Activated CD4-positive, alpha-beta T cell treated with anti-CD3 and anti-CD28 coated beads for 1 hour (primary cell): ENCODE results near the gene MARK3.
A peak's percentile ranks its signal among the peaks of the same experiment; 100 is the strongest.
"Not testable (repeated sequence)": the region's sequence is repeated elsewhere in the genome, so short reads cannot be mapped to it uniquely, and the experiment has no call there.

Experiments
- DNase-seq: peaks from one replicate; pipeline ENCODE4 v3.0.0-alpha.2; 2020

The MARK3 gene

GRCh38 chr14:103516426-103517173, 131.4 kb downstream of the MARK3 start:
- no peak for DNase-seq

GRCh38 chr14:103517174-103517566, 132.0 kb downstream of the MARK3 start:
- DNase-seq = no peak

GRCh38 chr14:103517721-103518421, 132.7 kb downstream of the MARK3 start:
- no peak for DNase-seq

- DNase-seq = peak; percentile 46
These were observed 133.3 kb downstream of the MARK3 start for GRCh38 chr14:103518422-103519042.

GRCh38 chr14:103519043-103519836, 134.0 kb downstream of the MARK3 start:
- DNase-seq = no peak

- no peak for DNase-seq
These were observed 134.6 kb downstream of the MARK3 start for GRCh38 chr14:103519837-103520212.

- DNase-seq = no peak
These were observed 135.0 kb downstream of the MARK3 start for GRCh38 chr14:103520269-103520656.

- peak; percentile 56 for DNase-seq
These were observed 135.6 kb downstream of the MARK3 start for GRCh38 chr14:103520657-103521437.

- no peak for DNase-seq
These were observed 136.3 kb downstream of the MARK3 start for GRCh38 chr14:103521438-103521950.

- no peak for DNase-seq
These were observed 136.8 kb downstream of the MARK3 start for GRCh38 chr14:103521951-103522563.

- no peak for DNase-seq
These were observed 137.7 kb downstream of the MARK3 start, which contains the start of gene CKB for GRCh38 chr14:103522649-103523574. TSS of gene CKB (minus strand) at chr14:103522830. CDS start at chr14:103522493, 337 bp downstream.

- DNase-seq = no peak
These were observed 138.3 kb downstream of the MARK3 start for GRCh38 chr14:103523575-103523954.

- no peak for DNase-seq
These were observed 139.1 kb downstream of the MARK3 start for GRCh38 chr14:103524002-103524935.

- not testable (repeated sequence) for DNase-seq
These were observed 140.4 kb downstream of the MARK3 start for GRCh38 chr14:103525430-103526246.

GRCh38 chr14:103526247-103526913, 141.2 kb downstream of the MARK3 start:
- DNase-seq = no peak

- no peak for DNase-seq
These were observed 141.7 kb downstream of the MARK3 start for GRCh38 chr14:103526914-103527248.

- DNase-seq = no peak
These were observed 142.4 kb downstream of the MARK3 start for GRCh38 chr14:103527408-103528145.
